Measurements from ENCODE around the gene SLC6A8.

- TF ChIP-seq CTCF (IDR thresholded peaks at IDR 0.05) (no peak), EP300 (IDR thresholded peaks at IDR 0.05) (no peak)
Observed at GRCh38 chrX:153638436-153639176, 49.1 kb upstream of the SLC6A8 start.
